HEK293 (cell line): ENCODE measurements around the gene SHC3.

Experiments
- CTCF ChIA-PET: fragments of 350-600 bp; formaldehyde crosslinking; extraction: SDS; loops from one replicate; lab custom pipeline; 2021; ENCODE audit warnings: antibody characterized with exemption; lab: Yijun Ruan, JAX
- POLR2A ChIA-PET: fragments of 300-600 bp; formaldehyde crosslinking; extraction: SDS; loops from one replicate; lab custom pipeline; 2020; ENCODE audit warnings: antibody characterized with exemption, inconsistent platforms; lab: Yijun Ruan, JAX
- H3K27ac ChIP-seq: fragments of 200-500 bp; sonication (Bioruptor generic); 2 replicates; pipeline ENCODE4 v1.5.1; 2014; ENCODE audit warnings: low read depth, low read length, control low read depth, inconsistent platforms; ENCODE audit errors: extremely low read depth
- H3K36me3 ChIP-seq, 2 experiments: fragments of 200-500 bp in 1 of 2; sonication (Bioruptor generic) in 1 of 2; 1 replicate in 1 of 2; 2 replicates in 1 of 2; pipeline ENCODE4 v1.5.1; 2014 to 2017; ENCODE audit warnings: inconsistent platforms in 2 of 2, low read length in 2 of 2; ENCODE audit not compliant: control insufficient read depth in 2 of 2, insufficient read depth in 1 of 2
- H3K4me1 ChIP-seq: fragments of 200-500 bp; sonication (Bioruptor generic); 2 replicates; pipeline ENCODE4 v1.5.1; 2014; ENCODE audit warnings: mild to moderate bottlenecking, low read length, inconsistent platforms; ENCODE audit not compliant: control insufficient read depth, insufficient read depth
- H3K4me3 ChIP-seq: 2 replicates; pipeline ENCODE4 v1.5.1; 2011; ENCODE audit warnings: low read depth, mild to moderate bottlenecking, control low read depth, low read length, moderate library complexity
- H3K9me3 ChIP-seq: fragments of 200-500 bp; sonication (Bioruptor generic); 2 replicates; pipeline ENCODE4 v1.5.1; 2014; ENCODE audit warnings: low read depth, low read length, inconsistent platforms; ENCODE audit not compliant: control insufficient read depth, insufficient read depth
- HOXC10 ChIP-seq: sonication (generic); formaldehyde crosslinking; IDR thresholded peaks from 2 replicates; pipeline ENCODE4 v1.8.1; 2023; ENCODE audit warnings: mild to moderate bottlenecking, missing genetic modification reagents
- SP7 ChIP-seq: fragments of 450-650 bp; formaldehyde crosslinking; IDR thresholded peaks from 2 replicates; pipeline ENCODE4 v1.5.1; 2016; ENCODE audit warnings: missing biosample characterization, missing genetic modification characterization
- WT1 ChIP-seq: fragments of 450-650 bp; formaldehyde crosslinking; IDR thresholded peaks from 2 replicates; pipeline ENCODE4 v1.5.1; 2016; ENCODE audit warnings: missing biosample characterization, missing genetic modification characterization
- YY1 ChIP-seq: fragments of 450-650 bp; formaldehyde crosslinking; IDR thresholded peaks from 2 replicates; pipeline ENCODE4 v1.5.1; 2018; ENCODE audit warnings: missing biosample characterization, missing genetic modification characterization
- ZBTB8A ChIP-seq: fragments of 450-650 bp; formaldehyde crosslinking; IDR thresholded peaks from 2 replicates; pipeline ENCODE4 v1.5.1; 2016; ENCODE audit warnings: missing biosample characterization, missing genetic modification characterization
- ZFHX2 ChIP-seq: fragments of 450-650 bp; formaldehyde crosslinking; conservative IDR thresholded peaks from 2 replicates; pipeline ENCODE4 v1.5.1; 2016; ENCODE audit warnings: missing biosample characterization, missing genetic modification characterization
- ZNF202 ChIP-seq: fragments of 450-650 bp; formaldehyde crosslinking; IDR thresholded peaks from 2 replicates; pipeline ENCODE4 v1.5.1; 2016; ENCODE audit warnings: missing biosample characterization, missing genetic modification characterization, borderline replicate concordance
- ZNF211 ChIP-seq: fragments of 450-650 bp; formaldehyde crosslinking; IDR thresholded peaks from 2 replicates; pipeline ENCODE4 v1.5.1; 2016; ENCODE audit warnings: low read depth, missing biosample characterization, missing genetic modification characterization
- ZNF473 ChIP-seq: fragments of 450-650 bp; formaldehyde crosslinking; IDR thresholded peaks from 2 replicates; pipeline ENCODE4 v1.5.1; 2017; ENCODE audit warnings: missing biosample characterization, missing genetic modification characterization
- ZNF510 ChIP-seq: fragments of 450-650 bp; formaldehyde crosslinking; IDR thresholded peaks from 2 replicates; pipeline ENCODE4 v1.5.1; 2018; ENCODE audit warnings: mild to moderate bottlenecking, missing genetic modification characterization, missing biosample characterization; ENCODE audit not compliant: insufficient replicate concordance
- ZNF560 ChIP-seq: fragments of 450-650 bp; formaldehyde crosslinking; IDR thresholded peaks from 2 replicates; pipeline ENCODE4 v1.5.1; 2017; ENCODE audit warnings: missing biosample characterization, missing genetic modification characterization, borderline replicate concordance
- ZNF600 ChIP-seq: fragments of 450-650 bp; formaldehyde crosslinking; IDR thresholded peaks from 2 replicates; pipeline ENCODE4 v1.5.1; 2016; ENCODE audit warnings: missing biosample characterization, missing genetic modification characterization
- ZNF626 ChIP-seq: fragments of 450-650 bp; sonication (Bioruptor Pico); formaldehyde crosslinking; IDR thresholded peaks from 2 replicates; pipeline ENCODE4 v1.5.1; 2018; ENCODE audit warnings: missing biosample characterization, missing genetic modification characterization, inconsistent platforms
- ZNF654 ChIP-seq: fragments of 450-650 bp; formaldehyde crosslinking; IDR thresholded peaks from 2 replicates; pipeline ENCODE4 v1.5.1; 2016; ENCODE audit warnings: low read depth, missing biosample characterization, missing genetic modification characterization
- ZNF76 ChIP-seq: fragments of 450-650 bp; formaldehyde crosslinking; IDR thresholded peaks from 2 replicates; pipeline ENCODE4; 2016; ENCODE audit warnings: low read depth, missing biosample characterization, missing genetic modification characterization, borderline replicate concordance
- ZNF768 ChIP-seq: fragments of 450-650 bp; formaldehyde crosslinking; IDR thresholded peaks from 2 replicates; pipeline ENCODE4 v1.5.1; 2018; ENCODE audit warnings: missing biosample characterization, mild to moderate bottlenecking, missing genetic modification characterization
- ZNF830 ChIP-seq: fragments of 450-650 bp; IDR thresholded peaks from 2 replicates; pipeline ENCODE4 v1.5.0; 2018; ENCODE audit warnings: missing biosample characterization, missing genetic modification characterization, low read depth, mild to moderate bottlenecking, moderate library complexity
- ZNF843 ChIP-seq: fragments of 450-650 bp; formaldehyde crosslinking; IDR thresholded peaks from 2 replicates; pipeline ENCODE4 v1.5.1; 2016; ENCODE audit warnings: missing biosample characterization, missing genetic modification characterization
- ZXDB ChIP-seq: fragments of 450-650 bp; formaldehyde crosslinking; IDR thresholded peaks from 2 replicates; pipeline ENCODE4 v1.5.1; 2016; ENCODE audit warnings: missing biosample characterization, missing genetic modification characterization
- TF ChIP-seq, protein P1 (sequence below): fragments of 450-650 bp; formaldehyde crosslinking; IDR thresholded peaks from 2 replicates; pipeline ENCODE4 v1.5.1; 2016; ENCODE audit warnings: missing biosample characterization, missing genetic modification characterization
- TF ChIP-seq, protein P2 (sequence below): fragments of 450-650 bp; formaldehyde crosslinking; IDR thresholded peaks from 2 replicates; pipeline ENCODE4 v1.5.1; 2017; ENCODE audit warnings: missing biosample characterization, mild to moderate bottlenecking, missing genetic modification characterization, moderate library complexity
- TF ChIP-seq, protein P3 (sequence below): sonication (generic); formaldehyde crosslinking; IDR thresholded peaks from 2 replicates; pipeline ENCODE4 v1.8.1; 2022; ENCODE audit warnings: mild to moderate bottlenecking, moderate library complexity, missing genetic modification reagents
- TF ChIP-seq, protein P4 (sequence below): fragments of 450-650 bp; formaldehyde crosslinking; IDR thresholded peaks from 2 replicates; pipeline ENCODE4 v1.5.1; 2016; ENCODE audit warnings: missing biosample characterization, missing genetic modification characterization

SHC3 gene

DNA sequence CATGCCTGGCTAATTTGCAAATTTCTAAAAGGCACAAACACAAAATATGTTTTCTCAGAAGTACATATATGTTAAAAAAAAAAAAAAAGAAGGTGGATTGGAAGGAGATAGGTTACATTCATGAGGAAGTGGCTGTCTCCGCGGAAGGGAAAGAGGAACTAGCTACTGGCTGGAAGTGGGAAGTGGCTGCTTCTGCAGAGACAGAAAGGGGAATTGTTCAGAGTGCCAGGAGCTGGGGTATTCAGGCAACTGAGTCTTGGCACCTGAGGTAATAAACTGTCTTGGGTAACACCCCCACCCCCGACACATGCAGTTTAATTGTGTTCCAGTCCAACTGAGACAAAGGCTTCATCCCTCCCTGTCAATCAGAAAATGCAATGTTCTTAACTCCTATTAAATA is 141.7 kb downstream of the SHC3 start:
- H3K4me1 ChIP-seq = peaks cover 5% of the 10 kb centered on the region; the same call in 1 of the 2 replicates
- ChIA-PET POLR2A (no interaction called here), CTCF (no interaction called here)
- no peak for TF ChIP-seq ZNF626
- no peak for TF ChIP-seq ZNF76 (tag by site-specific recombination)
- TF ChIP-seq YY1 (tag by site-specific recombination) = no peak
- no peak for TF ChIP-seq WT1 (tag by site-specific recombination)
- no peak for TF ChIP-seq HOXC10 (CRISPR knock-in tag)
- TF ChIP-seq SP7 (tag by site-specific recombination) = no peak
- TF ChIP-seq ZFHX2 (tag by site-specific recombination) = no peak
- no peak for TF ChIP-seq ZNF211 (tag by site-specific recombination)
- no peak for TF ChIP-seq ZNF560 (tag by site-specific recombination)
- H3K4me3 ChIP-seq = no peak overlapping the region
- H3K27ac ChIP-seq = no peak overlapping the region
- no peaks in the 10 kb centered on the region for H3K9me3 ChIP-seq
- no peaks in the 10 kb centered on the region for H3K36me3 ChIP-seq

DNA sequence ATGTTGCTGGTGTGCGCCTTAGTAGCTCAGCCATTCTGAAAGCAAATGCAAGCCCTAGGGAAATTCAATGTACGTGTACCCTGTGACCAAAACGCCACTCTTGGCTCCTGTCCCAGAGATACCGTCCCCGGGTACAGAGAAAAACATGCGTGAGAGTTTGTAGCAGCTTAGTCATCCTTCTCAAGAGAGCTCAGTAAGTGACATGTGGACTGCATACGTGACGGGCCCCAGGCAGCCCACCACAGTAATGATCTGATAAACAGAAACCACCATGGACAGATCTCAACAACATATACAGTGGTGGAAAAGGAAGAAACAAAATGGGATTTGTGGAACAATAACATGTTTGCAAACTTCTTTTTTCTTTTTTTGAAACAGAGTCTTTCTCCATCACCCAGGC is 142.2 kb downstream of the SHC3 start:
- no peak overlapping the region for H3K27ac ChIP-seq
- H3K4me3 ChIP-seq = no peak overlapping the region
- TF ChIP-seq ZNF473 (tag by site-specific recombination) = no peak
- TF ChIP-seq, protein P1, sequence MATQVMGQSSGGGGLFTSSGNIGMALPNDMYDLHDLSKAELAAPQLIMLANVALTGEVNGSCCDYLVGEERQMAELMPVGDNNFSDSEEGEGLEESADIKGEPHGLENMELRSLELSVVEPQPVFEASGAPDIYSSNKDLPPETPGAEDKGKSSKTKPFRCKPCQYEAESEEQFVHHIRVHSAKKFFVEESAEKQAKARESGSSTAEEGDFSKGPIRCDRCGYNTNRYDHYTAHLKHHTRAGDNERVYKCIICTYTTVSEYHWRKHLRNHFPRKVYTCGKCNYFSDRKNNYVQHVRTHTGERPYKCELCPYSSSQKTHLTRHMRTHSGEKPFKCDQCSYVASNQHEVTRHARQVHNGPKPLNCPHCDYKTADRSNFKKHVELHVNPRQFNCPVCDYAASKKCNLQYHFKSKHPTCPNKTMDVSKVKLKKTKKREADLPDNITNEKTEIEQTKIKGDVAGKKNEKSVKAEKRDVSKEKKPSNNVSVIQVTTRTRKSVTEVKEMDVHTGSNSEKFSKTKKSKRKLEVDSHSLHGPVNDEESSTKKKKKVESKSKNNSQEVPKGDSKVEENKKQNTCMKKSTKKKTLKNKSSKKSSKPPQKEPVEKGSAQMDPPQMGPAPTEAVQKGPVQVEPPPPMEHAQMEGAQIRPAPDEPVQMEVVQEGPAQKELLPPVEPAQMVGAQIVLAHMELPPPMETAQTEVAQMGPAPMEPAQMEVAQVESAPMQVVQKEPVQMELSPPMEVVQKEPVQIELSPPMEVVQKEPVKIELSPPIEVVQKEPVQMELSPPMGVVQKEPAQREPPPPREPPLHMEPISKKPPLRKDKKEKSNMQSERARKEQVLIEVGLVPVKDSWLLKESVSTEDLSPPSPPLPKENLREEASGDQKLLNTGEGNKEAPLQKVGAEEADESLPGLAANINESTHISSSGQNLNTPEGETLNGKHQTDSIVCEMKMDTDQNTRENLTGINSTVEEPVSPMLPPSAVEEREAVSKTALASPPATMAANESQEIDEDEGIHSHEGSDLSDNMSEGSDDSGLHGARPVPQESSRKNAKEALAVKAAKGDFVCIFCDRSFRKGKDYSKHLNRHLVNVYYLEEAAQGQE (tag by site-specific recombination) = 0 out of 2 replicates have a peak, but pooled peaks have one; percentile 42
- CTCF ChIA-PET = no interaction called here
- peaks cover 5% of the 10 kb centered on the region; the same call in 1 of the 2 replicates for H3K4me1 ChIP-seq
- POLR2A ChIA-PET = no interaction called here
- no peaks in the 10 kb centered on the region for H3K36me3 ChIP-seq
- no peaks in the 10 kb centered on the region for H3K9me3 ChIP-seq

DNA sequence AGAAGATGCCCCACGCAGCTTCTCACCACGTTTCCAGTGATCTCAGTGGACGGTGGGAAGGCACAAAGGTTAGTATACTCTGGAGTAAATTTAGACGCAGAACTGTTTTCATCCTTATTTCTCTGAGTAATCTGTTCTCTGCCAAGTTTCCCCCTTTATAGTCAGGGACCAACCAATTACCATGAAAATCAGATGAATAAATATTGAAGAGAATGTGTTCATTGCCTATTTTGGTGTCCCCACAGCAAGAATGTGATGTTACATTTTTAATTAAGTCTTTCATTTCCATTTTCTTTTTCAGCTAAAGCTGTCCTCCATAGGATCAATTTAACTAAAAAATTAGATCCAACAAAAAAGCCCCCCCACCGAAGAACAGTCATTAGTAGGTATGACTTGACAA is 146.0 kb downstream of the SHC3 start:
- H3K4me1 ChIP-seq = peaks cover 4% of the 10 kb centered on the region; the same call in 1 of the 2 replicates
- no peak overlapping the region for H3K4me3 ChIP-seq
- no peaks in the 10 kb centered on the region for H3K9me3 ChIP-seq
- POLR2A ChIA-PET = no interaction called here
- H3K36me3 ChIP-seq = no peaks in the 10 kb centered on the region
- no peak overlapping the region for H3K27ac ChIP-seq
- CTCF ChIA-PET = interaction anchor here (0.8 kb wide), 1 partner anchor 9 kb away, joined by 3 read pairs; no protein-coding TSS in a partner anchor
- TF ChIP-seq ZBTB8A (tag by site-specific recombination) = no peak
- TF ChIP-seq ZXDB (tag by site-specific recombination) = no peak
- TF ChIP-seq ZNF830 = no peak
- no peak for TF ChIP-seq ZNF843
- TF ChIP-seq, protein P2, sequence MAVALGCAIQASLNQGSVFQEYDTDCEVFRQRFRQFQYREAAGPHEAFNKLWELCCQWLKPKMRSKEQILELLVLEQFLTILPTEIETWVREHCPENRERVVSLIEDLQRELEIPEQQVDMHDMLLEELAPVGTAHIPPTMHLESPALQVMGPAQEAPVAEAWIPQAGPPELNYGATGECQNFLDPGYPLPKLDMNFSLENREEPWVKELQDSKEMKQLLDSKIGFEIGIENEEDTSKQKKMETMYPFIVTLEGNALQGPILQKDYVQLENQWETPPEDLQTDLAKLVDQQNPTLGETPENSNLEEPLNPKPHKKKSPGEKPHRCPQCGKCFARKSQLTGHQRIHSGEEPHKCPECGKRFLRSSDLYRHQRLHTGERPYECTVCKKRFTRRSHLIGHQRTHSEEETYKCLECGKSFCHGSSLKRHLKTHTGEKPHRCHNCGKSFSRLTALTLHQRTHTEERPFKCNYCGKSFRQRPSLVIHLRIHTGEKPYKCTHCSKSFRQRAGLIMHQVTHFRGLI = no peak
- TF ChIP-seq ZNF600 (tag by site-specific recombination) = no peak
- no peak for TF ChIP-seq YY1 (tag by site-specific recombination)
- TF ChIP-seq, protein P3, sequence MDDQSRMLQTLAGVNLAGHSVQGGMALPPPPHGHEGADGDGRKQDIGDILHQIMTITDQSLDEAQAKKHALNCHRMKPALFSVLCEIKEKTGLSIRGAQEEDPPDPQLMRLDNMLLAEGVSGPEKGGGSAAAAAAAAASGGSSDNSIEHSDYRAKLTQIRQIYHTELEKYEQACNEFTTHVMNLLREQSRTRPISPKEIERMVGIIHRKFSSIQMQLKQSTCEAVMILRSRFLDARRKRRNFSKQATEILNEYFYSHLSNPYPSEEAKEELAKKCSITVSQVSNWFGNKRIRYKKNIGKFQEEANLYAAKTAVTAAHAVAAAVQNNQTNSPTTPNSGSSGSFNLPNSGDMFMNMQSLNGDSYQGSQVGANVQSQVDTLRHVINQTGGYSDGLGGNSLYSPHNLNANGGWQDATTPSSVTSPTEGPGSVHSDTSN (CRISPR knock-in tag) = no peak
- no peak for TF ChIP-seq ZNF510 (tag by site-specific recombination)
- TF ChIP-seq, protein P4, sequence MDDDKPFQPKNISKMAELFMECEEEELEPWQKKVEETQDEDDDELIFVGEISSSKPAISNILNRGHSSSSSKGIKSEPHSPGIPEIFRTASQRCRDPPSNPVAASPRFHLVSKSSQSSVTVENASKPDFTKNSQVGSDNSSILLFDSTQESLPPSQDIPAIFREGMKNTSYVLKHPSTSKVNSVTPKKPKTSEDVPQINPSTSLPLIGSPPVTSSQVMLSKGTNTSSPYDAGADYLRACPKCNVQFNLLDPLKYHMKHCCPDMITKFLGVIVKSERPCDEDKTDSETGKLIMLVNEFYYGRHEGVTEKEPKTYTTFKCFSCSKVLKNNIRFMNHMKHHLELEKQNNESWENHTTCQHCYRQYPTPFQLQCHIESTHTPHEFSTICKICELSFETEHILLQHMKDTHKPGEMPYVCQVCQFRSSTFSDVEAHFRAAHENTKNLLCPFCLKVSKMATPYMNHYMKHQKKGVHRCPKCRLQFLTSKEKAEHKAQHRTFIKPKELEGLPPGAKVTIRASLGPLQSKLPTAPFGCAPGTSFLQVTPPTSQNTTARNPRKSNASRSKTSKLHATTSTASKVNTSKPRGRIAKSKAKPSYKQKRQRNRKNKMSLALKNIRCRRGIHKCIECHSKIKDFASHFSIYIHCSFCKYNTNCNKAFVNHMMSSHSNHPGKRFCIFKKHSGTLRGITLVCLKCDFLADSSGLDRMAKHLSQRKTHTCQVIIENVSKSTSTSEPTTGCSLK (tag by site-specific recombination) = no peak
- TF ChIP-seq HOXC10 (CRISPR knock-in tag) = no peak
- TF ChIP-seq ZNF202 (tag by site-specific recombination) = no peak
- no peak for TF ChIP-seq ZNF768 (tag by site-specific recombination)
- TF ChIP-seq ZNF211 (tag by site-specific recombination) = no peak
- no peak for TF ChIP-seq ZNF654 (tag by site-specific recombination)
